Activated T-cell treated with anti-CD3 and anti-CD28 coated beads, Interleukin-2, amount 50 U/mL, for 4 hours (primary cell): ENCODE data around the gene CPSF7. TPM values are rescaled to one million over a fixed set of nuclear protein-coding genes. Genes with fewer than 3 reads are reported as not detected.
"Not testable (repeated sequence)": the region's sequence is repeated elsewhere in the genome, so short reads cannot be mapped to it uniquely, and the experiment has no call there.

Source experiments
- ATAC-seq, 2 donors: fragments of 200-7000 bp; cut with Tn5 transposase; one replicate each; pipeline ENCODE4 v1.10.0; 2021
- DNase-seq: peaks from one replicate; pipeline ENCODE4 v3.0.0-alpha.2; 2020
- H3K27me3 Mint-ChIP-seq: one replicate; pipeline ENCODE4 v1.8.0; 2021; ENCODE audit warnings: low read depth, mixed read lengths
- H3K36me3 Mint-ChIP-seq: one replicate; pipeline ENCODE4 v1.8.0; 2022; ENCODE audit warnings: mixed read lengths; ENCODE audit not compliant: insufficient read depth
- H3K4me1 Mint-ChIP-seq: one replicate; pipeline ENCODE4 v1.8.0; 2021; ENCODE audit warnings: low read depth, mixed read lengths
- H3K4me3 Mint-ChIP-seq: one replicate; pipeline ENCODE4 v1.8.0; 2021; ENCODE audit warnings: mild to moderate bottlenecking, moderate library complexity, mixed read lengths
- H3K9me3 Mint-ChIP-seq: one replicate; pipeline ENCODE4 v1.8.0; 2021; ENCODE audit warnings: mixed read lengths
- total RNA-seq, 3 donors: library from RNA; stranded (reverse); gene quantifications; one replicate each; pipeline ENCODE4 v1.2.1, GENCODE V29; 2021

Gene CPSF7
- 100 to 1,000 TPM; 131 to 142 (median 138) TPM for total RNA-seq

- Mint-ChIP-seq H3K4me1 (peaks cover 54% of the 10 kb centered on the region), H3K9me3 (no peaks in the 10 kb centered on the region), H3K27me3 (no peaks in the 10 kb centered on the region), H3K4me3 (peak within 1 kb of the TSS; percentile 99), H3K36me3 (peaks cover 31% of the 10 kb centered on the region)
- ATAC-seq (peak; percentile 90 to 91), DNase-seq (peak; percentile 97)
Measured at GRCh38 chr11:61429691-61430582, at the start of gene CPSF7, which contains the start of gene SDHAF2. Gene CPSF7, minus strand, starts transcription at chr11:61429975. Its CDS starts 740 bp downstream, at chr11:61429235. Gene SDHAF2, plus strand, starts transcription at chr11:61430124. Its CDS starts 23 bp downstream, at chr11:61430147.

- Mint-ChIP-seq H3K9me3 (no peaks in the 10 kb centered on the region), H3K4me3 (no peak overlapping the region), H3K4me1 (peaks cover 7% of the 10 kb centered on the region), H3K27me3 (peaks cover 3% of the 10 kb centered on the region), H3K36me3 (peaks cover 8% of the 10 kb centered on the region)
- DNase-seq (peak; percentile 51), ATAC-seq (peak; percentile 48 to 67)
Measured at GRCh38 chr11:61477727-61478148, 48.0 kb upstream of the CPSF7 start.

GRCh38 chr11:61477126-61477525 lies 47.4 kb upstream of the CPSF7 start:
- H3K27me3 Mint-ChIP-seq: peaks cover 3% of the 10 kb centered on the region
- H3K36me3 Mint-ChIP-seq: peaks cover 10% of the 10 kb centered on the region
- H3K4me3 Mint-ChIP-seq: no peak overlapping the region
- H3K9me3 Mint-ChIP-seq: no peaks in the 10 kb centered on the region
- ATAC-seq: no peak
- peaks cover 7% of the 10 kb centered on the region for H3K4me1 Mint-ChIP-seq
- no peak for DNase-seq

GRCh38 chr11:61476371-61476770 lies 46.6 kb upstream of the CPSF7 start:
- Mint-ChIP-seq H3K9me3 (no peaks in the 10 kb centered on the region), H3K36me3 (peaks cover 10% of the 10 kb centered on the region), H3K4me1 (peaks cover 7% of the 10 kb centered on the region), H3K4me3 (no peak overlapping the region), H3K27me3 (peaks cover 1% of the 10 kb centered on the region)
- ATAC-seq (no peak), DNase-seq (no peak)

GRCh38 chr11:61475433-61475832 lies 45.7 kb upstream of the CPSF7 start:
- no peak overlapping the region for H3K4me3 Mint-ChIP-seq
- ATAC-seq (no peak), DNase-seq (no peak)
- no peaks in the 10 kb centered on the region for H3K9me3 Mint-ChIP-seq
- H3K27me3 Mint-ChIP-seq: peaks cover 1% of the 10 kb centered on the region
- H3K36me3 Mint-ChIP-seq: peaks cover 17% of the 10 kb centered on the region
- peaks cover 7% of the 10 kb centered on the region for H3K4me1 Mint-ChIP-seq

GRCh38 chr11:61474013-61474643 lies 44.4 kb upstream of the CPSF7 start:
- Mint-ChIP-seq H3K27me3 (no peaks in the 10 kb centered on the region), H3K9me3 (no peaks in the 10 kb centered on the region), H3K4me1 (peaks cover 7% of the 10 kb centered on the region), H3K4me3 (no peak overlapping the region), H3K36me3 (peaks cover 17% of the 10 kb centered on the region)
- no peak for ATAC-seq
- no peak for DNase-seq

GRCh38 chr11:61473370-61474012 lies 43.7 kb upstream of the CPSF7 start:
- DNase-seq (no peak), ATAC-seq (no peak)
- Mint-ChIP-seq H3K27me3 (no peaks in the 10 kb centered on the region), H3K9me3 (no peaks in the 10 kb centered on the region), H3K4me3 (no peak overlapping the region), H3K4me1 (peaks cover 7% of the 10 kb centered on the region), H3K36me3 (peaks cover 19% of the 10 kb centered on the region)

GRCh38 chr11:61472868-61473267 lies 43.1 kb upstream of the CPSF7 start:
- DNase-seq (no peak), ATAC-seq (no peak)
- H3K4me1 Mint-ChIP-seq: peaks cover 3% of the 10 kb centered on the region
- no peak overlapping the region for H3K4me3 Mint-ChIP-seq
- H3K27me3 Mint-ChIP-seq: no peaks in the 10 kb centered on the region
- H3K9me3 Mint-ChIP-seq: no peaks in the 10 kb centered on the region
- peaks cover 25% of the 10 kb centered on the region for H3K36me3 Mint-ChIP-seq

GRCh38 chr11:61472282-61472681 lies 42.5 kb upstream of the CPSF7 start:
- Mint-ChIP-seq H3K36me3 (peaks cover 29% of the 10 kb centered on the region), H3K4me1 (peaks cover 2% of the 10 kb centered on the region), H3K4me3 (no peak overlapping the region), H3K27me3 (no peaks in the 10 kb centered on the region), H3K9me3 (no peaks in the 10 kb centered on the region)
- no peak for ATAC-seq
- DNase-seq: no peak

GRCh38 chr11:61468002-61468401 lies 38.2 kb upstream of the CPSF7 start:
- Mint-ChIP-seq H3K4me3 (no peak overlapping the region), H3K9me3 (no peaks in the 10 kb centered on the region), H3K4me1 (no peaks in the 10 kb centered on the region), H3K36me3 (peaks cover 23% of the 10 kb centered on the region), H3K27me3 (no peaks in the 10 kb centered on the region)
- no peak for DNase-seq
- ATAC-seq: no peak

- H3K9me3 Mint-ChIP-seq, H3K4me3 Mint-ChIP-seq, ATAC-seq: not testable (repeated sequence)
Measured at GRCh38 chr11:61467602-61468001, 37.8 kb upstream of the CPSF7 start.

GRCh38 chr11:61460986-61461385 lies 31.2 kb upstream of the CPSF7 start:
- no peak for ATAC-seq
- H3K4me3 Mint-ChIP-seq: no peak overlapping the region
- H3K36me3 Mint-ChIP-seq: peaks cover 16% of the 10 kb centered on the region
- no peaks in the 10 kb centered on the region for H3K9me3 Mint-ChIP-seq
- DNase-seq: no peak
- H3K27me3 Mint-ChIP-seq: no peaks in the 10 kb centered on the region
- H3K4me1 Mint-ChIP-seq: no peaks in the 10 kb centered on the region

More at GRCh38 chr11:61467602-61468001, 37.8 kb upstream of the CPSF7 start:
- not testable (repeated sequence) for DNase-seq, H3K27me3 Mint-ChIP-seq, H3K4me1 Mint-ChIP-seq
- peaks cover 20% of the 10 kb centered on the region for H3K36me3 Mint-ChIP-seq

GRCh38 chr11:61460474-61460881 lies 30.7 kb upstream of the CPSF7 start:
- H3K4me3 Mint-ChIP-seq: no peak overlapping the region
- no peak for ATAC-seq
- H3K36me3 Mint-ChIP-seq: peaks cover 20% of the 10 kb centered on the region
- no peak for DNase-seq
- H3K9me3 Mint-ChIP-seq: no peaks in the 10 kb centered on the region
- no peaks in the 10 kb centered on the region for H3K27me3 Mint-ChIP-seq
- H3K4me1 Mint-ChIP-seq: no peaks in the 10 kb centered on the region

- no peak for DNase-seq
- no peaks in the 10 kb centered on the region for H3K4me1 Mint-ChIP-seq
- H3K36me3 Mint-ChIP-seq: peaks cover 25% of the 10 kb centered on the region
- H3K4me3 Mint-ChIP-seq: no peak overlapping the region
- ATAC-seq: no peak
- H3K27me3 Mint-ChIP-seq: no peaks in the 10 kb centered on the region
- no peaks in the 10 kb centered on the region for H3K9me3 Mint-ChIP-seq
Measured at GRCh38 chr11:61454520-61454919, 24.7 kb upstream of the CPSF7 start.
